GM21529 (cell line): Measurements from ENCODE around the gene REXO1.

Experiments used
- ATAC-seq: cut with Tn5 transposase; IDR thresholded peaks from one replicate; pipeline ENCODE4 v1.9.1; 2021; ENCODE audit not compliant: unreplicated experiment

REXO1 gene

DNA sequence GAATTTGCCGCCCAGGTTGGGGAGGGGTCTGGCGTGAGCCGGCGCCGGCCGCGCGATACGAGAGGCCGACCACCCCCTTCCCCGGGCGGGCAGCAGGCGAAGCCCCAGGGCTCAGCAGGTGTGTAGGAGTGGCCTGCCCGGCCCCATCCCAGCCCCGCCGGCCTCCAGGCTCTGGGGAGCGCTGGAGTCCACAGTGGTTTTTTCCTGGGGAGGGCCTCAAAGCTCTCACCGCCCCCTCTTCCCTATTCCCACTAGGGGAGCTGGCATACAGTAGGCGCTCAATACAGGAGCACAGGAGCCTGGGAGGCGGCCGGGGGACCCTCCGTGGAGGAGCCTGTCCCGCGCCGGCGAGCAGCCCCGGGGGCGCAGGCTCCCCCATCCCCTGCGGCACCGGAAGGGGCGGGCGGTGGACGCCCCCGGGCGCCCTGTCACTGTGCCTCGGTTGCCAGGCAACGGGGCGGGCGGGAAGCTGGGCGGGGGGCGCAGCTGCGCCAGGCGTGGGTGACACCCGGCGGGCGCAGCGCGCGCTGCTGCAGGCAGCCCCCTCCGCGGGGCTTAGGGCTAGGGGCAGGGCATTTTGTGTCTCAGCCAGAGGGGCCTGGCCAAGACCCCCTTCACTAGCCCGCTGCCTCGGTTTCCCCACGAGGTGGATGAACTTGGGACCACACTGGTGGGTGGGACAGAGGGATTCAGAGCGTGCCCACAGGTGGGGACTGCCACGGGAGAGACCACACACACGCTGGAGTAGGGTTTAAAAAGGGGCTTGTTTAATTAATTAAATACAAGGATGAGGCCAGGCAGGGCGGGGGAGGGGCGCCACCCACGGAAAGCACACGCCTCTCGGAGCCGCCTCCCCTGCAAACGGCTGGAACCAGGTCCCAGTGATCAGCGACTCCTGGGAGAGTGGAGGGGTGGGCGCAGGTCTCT lies 3.6 kb upstream of the REXO1 start:
- ATAC-seq, result no peak

DNA sequence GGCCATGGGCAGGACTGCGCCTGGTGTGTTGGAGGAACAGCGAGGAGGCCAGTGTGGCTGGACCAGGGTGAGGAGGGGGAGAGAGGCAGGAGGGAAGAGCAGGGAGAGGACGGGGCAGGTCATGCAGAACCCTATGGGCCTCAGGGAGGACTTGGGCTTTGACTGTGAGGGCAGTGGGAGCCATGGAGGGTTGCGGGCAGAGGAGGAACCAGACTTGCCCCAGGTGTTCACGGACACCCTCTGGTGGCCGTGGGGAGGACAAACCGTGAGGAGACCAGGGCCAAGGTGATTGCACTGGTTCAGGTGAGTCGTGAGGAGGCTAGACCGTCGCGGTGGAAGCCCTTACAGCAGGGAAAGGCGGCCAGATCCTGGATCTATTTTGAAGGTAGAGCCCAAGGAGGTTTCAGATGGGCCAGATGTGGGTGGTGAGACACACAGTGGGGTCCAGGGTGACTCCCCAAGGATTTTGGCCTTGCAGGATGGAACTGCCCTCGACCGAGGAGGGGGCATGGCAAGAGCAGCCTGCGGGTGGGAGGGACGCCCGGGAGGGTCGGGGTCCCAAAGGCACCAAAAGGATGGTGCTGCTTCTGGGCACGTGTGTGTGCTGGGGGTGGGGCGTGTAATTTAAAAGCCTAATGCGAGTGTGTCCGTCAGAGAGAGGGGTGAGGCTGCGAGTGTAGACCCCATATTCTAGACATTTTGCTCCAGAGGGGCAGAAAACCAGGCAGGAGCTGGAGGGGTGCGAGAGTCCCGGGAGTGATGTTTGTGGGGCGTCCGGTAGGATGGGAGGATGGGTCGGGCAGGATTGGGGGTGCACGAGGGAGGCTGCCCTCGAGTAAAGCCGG lies 2.7 kb upstream of the REXO1 start:
- no peak for ATAC-seq

DNA sequence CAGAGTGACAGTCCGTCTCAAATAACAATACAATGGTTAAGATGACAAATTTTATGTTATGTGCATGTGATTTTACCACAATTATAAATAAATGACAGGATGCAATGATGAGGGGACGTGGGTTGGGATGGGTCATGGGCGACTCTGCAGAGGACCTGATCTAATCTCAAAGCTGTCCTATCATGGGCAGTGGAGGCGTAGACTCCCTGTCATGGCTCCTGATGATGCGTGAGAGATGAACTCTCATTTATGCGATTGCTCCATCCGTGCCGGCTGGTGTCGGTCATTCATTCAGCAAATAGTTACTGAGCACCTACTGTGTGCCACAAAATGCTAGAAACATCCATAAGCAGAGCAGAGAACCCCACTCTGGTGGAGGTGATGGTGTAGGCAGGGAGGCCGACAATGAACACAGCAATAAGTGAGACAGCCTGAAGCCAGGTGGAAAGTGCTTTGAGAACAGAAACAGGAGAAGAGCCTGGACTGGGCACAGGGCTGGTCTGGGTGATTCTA lies 1.7 kb upstream of the REXO1 start:
- no peak for ATAC-seq

DNA sequence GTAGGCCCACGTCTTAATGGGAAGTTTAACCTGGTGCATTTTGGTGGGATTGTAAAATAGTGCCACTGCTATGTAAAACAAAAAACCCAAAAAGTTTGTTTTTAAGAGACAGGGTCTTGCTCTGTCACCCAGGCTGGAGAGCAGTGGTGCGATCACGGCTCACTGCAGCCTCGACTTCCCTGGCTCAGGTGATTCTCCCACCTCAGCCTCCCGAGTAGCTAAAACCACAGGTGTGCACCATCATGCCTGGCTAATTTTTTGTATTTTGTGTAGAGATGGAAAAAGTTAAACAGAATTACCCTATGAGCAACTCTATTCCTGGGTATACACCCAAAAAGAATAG lies 820 bp upstream of the REXO1 start:
- ATAC-seq, result no peak

DNA sequence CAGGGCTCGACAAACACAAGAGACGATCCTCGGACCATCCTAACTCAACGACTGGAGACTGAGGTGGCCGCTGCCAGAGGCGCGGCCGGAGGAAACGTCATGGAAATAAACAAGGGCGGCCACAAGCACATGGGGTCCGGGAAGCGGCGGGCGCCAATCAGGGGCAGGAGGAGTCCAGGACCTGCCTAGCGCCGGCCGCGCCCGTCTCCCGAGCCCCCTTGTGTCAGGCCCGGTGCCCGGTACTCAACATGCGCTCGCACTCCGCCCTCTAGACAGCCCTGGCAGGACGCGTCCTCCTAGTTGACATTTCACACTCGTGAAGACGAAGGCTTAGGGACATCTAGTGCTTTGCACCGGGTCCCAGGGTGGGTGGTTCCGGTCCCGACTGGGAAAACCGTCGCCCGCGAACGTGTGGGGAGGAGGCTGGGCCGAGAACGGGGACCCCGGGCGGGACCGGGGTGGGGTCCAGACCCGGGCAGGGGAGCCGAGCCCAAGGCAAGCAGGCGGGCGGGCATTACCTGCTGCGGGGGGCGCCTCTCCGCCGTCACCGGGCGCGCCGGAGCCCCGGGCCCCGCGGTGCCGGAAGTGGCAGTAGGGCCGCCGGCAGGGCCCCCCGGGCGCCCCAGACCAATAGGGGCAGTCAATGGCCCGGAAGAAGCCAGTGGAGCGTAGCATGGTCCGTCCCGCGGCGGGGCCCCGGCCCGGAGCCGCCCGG lies 442 bp downstream of the REXO1 start:
- peak; percentile 16 for ATAC-seq

DNA sequence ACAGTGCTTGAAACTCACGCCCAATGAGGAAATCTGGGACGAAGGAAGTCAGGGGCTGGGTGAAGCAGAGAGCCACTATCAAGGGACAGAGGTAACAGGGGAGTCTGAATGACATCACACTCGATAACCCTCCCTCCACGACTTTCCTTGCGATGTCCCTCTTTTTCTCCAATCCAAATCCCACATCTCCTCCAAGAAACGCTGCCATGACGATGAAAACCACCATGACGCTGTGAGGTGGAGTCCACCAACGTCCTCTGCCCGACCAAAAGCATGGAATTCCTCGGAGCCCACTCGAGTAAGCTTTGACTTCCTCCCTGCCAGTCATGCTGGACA lies 967 bp downstream of the REXO1 start:
- no peak for ATAC-seq

DNA sequence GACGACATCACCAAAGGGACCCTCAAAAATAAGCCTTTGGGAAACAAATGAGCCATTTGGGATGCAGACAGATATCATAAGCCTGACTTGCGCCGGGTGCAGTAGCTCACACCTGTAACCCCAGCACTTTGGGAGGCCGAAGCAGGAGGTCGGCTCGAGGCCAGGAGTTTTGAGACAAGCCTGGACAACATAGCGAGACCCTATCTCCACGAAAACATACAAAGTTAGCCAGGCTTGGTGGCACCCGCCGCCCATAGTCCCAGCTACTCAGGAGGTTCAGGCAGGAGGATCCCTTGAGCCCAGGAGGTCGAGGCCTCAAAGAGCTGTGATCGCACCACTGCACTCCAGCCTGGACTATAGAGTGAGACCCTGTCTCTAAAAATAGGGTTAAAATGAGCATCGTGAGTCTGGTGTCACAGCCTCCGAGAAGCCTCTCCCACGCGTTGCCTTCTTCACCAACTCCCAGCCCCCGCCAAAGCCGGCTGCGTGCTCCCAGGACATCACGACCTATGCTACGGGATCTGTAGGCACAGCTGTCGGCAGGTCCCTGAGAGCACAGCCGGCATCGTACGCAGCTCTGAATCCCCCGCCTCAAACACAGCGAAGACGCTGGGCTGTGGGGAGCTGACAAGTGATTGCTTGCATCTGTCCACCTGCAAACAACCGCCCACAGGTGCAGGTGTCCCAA lies 1.6 kb downstream of the REXO1 start:
- ATAC-seq, result no peak

DNA sequence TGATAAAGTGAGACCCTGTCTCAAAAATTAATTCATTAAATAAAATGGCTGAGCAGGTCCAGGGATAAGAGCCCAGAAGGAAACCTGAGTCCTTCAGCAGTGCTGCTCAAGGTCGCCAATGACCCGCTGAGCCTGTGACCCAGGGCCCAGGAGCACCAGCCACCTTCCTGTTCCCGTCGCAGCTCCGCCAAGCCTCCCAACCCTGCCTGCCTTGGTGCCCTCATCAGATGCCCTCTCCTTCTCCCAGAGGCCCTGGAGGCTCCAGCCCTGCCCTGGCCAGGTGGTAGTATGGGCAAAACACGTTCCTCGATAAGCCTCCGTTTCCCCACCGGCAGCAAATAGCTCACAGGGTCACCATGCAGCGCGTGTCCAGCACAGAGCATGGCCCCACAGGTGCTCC lies 2.6 kb downstream of the REXO1 start:
- ATAC-seq, result no peak

DNA sequence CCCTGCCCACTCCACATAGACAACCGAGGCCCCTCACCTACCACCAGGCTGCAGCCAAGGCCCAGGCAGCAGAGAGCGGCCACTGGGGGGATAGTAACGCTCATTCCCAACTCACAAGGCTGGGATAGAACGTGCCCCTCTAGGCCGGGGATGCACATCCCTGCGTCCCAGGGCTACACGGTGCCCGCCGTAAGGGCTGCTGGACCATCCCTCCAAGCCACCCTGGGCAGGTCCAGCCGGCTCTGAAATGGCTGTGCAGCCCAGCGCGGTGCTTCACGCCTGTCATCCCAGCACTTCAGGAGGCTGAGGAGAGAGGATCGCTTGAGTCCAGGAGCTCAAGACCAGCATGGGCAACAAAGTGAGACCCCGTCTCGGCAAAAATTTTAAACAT lies 3.2 kb downstream of the REXO1 start:
- ATAC-seq, result no peak

DNA sequence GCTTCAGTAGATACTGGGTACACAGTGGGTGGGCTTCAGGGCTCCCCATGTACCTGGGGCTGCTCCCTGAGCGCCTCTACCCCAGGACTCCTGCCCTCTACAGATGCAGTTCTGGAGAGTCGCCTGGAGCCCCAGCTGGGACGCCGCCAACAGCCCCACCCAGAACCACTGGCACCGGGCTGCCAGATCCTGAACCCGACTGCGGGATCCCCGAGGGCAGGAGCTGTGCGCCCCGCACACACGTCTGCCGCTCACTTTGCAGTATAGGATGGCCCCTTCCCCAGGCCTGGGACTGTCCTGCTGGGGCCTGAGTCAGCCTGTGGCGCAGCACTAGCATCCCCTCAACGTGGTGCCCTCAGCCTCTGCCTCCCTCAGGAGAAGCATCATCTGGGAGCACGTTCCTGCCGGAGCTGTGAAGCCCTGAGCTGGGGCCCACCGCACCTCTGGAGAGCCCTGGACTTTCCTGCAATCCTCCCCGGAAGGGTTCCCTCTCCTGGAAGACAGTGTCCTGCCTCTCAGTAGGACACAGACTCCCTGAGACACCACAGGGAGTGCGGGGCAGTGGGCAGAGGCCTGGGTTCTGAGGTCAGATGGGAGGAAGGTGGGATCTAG lies 3.7 kb downstream of the REXO1 start:
- ATAC-seq, result no peak

DNA sequence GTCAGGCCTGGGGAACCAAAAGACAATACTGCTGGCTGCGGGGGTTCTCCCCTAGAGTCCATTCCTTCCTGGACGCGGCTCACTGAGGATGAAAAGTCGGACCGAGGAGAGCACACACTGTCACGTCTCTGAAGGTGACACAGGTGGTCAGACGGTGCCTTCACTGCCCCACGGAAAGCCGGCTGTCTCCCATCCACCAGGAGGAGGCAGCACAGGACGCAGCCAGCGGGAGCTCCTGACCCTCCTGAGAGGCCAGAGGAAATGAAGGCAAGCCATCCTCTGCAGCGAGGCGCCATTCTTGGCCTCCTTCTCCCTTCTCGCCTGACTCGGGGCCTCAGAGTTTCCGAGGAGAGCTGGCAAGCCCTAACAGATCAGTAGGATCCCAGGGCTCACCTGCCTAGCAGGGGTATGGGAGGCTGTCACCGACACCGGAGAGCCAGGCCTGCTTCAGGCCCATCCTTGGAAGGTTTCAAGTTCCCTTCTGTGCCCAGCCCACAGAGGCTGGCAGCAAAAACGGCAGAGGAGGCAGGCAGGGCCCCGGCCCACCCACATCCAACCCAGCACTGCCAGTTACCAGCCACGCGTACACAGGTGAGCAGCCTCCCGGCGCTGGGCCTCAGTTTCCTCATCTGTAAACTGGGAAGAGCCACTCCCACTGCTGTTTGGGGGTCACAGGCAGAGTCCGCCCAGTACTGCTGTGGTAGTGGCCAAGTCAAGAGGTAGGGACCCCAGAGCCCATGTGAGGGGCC lies 4.5 kb downstream of the REXO1 start:
- no peak for ATAC-seq

DNA sequence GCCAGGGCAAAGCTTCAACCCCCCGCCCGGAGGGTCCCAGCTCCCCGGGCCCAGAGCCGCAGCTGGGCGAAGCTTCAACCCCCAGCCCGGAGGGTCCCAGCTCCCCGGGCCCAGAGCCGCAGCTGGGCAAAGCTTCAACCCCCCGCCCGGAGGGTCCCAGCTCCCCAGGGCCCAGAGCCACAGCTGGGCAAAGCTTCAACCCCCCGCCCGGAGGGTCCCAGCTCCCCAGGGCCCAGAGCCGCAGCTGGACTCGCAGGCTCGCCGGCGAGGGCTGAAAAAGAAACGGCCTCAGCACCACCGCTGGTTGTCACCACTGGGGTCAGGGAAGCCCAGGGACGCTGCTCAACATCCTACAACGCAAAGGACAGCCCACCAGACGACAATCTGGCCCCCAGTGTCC lies 5.2 kb downstream of the REXO1 start:
- no peak for ATAC-seq

DNA sequence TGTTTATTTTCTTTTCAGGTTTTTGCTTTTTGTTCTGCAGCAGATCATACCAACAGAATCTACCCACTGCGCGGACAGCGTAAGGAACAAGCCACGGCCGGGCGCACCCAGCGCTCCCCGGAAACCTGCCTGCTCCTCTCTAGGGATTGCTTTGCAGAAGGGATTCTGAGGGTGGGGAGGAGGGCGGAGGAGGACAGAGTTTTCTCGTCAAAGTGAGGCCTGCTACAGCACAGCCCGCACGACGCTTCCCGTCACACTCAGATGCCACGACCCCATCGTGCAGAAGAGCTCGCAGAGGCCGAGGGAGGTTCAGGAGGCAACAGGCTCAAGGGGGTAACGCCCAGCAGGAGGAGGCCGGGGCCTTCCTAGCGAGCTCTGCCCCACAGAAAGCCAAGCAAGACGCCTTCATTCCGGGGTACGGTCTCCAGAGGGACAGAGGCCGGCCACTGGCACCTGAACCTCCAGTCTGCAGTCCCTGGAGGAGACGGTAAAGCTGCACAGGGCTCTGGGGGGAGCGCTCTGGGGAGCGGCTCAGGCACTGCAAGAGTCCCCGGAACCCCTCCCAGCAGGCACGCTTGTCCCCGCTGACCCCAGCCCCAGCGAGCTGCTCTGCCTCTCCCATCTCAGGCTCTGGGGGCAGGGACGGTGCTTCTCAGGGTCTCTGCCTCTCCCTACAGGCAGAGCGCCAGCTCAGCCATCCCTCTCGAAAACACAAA lies 6.9 kb downstream of the REXO1 start:
- ATAC-seq, result no peak

DNA sequence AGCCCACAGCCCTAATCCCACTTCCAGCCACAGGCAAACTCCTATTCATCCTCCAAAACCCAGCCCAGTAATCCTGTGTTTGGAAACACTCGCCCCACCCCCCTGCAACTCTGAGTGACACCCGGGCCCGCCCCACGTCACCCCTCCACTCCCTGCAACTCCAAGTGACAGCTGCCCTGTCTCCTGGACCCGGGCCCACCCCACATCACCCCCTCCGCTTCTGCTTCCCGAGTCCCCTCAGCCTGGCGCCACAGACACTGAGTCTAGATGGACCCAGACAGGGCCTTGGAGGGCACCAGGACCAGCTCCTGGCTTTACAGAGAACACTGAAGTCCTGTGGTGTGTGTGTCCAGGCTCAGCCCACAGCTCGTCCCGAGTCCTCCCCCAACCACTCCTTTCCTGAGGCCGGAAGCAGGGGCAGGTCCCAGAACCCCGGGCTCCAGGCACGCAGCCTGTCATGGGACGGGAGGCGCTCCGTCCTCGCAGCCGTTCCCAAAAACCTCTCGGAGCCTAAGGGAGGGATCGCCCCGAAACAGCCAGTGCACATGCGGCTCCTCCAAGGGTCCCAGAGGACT lies 7.7 kb downstream of the REXO1 start:
- no peak for ATAC-seq

DNA sequence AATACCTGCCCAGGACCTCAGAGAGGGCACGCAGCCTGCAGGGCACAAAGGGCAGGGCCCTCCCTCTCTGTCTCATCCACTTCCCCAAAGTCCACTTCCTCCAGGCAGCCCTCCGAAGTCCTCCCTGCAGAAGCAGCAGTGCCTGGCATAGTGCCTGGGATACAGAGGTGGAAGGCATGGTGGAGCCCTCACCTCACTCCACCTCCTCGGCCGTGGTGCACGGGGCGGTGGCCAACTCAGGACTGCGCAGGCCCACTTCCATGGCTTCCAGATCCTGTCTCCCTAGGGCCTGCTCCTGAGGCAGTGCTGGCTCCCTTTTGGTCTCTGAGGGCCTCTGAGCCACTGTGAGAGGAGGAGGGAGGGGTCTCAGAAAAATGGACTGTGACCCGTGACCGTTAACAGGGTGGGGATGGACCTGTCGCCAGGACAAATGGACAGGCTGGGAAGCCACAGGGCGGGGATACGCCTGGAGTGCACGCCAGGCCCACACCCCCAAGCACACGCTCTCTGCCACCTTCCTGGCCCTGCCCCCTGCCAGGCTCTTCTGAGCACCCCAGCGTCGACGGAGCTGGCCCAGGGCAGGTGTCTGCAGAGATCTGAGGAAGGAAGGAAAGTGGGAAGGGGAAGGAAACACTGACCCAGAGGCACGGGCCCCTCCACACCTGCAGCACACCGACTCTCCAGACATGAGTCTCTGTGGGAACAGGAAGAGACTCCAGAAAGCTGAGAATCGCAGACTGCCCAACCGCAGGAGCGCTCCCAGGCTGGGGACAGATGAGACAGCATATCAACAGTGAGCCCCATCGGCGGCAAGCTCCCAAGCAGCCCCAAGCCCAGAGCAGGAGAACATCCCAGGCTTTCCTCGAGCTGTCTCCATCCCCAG lies 8.4 kb downstream of the REXO1 start:
- ATAC-seq, result no peak

DNA sequence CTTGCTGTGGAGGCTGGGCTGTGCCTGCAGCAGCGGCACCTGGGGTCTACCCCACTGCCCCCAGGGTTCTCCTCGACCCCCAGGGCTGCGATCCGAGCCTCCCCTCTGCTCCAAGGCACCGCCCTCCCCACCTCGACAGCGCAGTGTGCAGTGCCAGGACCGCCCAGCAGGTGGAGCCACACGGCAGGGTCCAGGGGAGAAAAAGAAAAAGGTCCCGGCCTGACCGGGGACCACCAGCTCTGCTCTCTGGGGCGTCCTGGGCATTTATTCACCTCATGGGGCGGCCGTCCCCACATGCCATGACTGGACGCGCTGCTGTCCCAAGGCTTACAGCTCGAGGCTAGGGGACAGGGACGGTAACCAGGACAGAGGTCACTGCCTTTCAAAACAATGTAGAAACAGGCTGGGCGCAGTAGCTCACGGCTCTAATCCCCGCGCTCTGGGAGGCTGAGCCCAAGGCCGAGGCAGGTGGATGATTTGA lies 10.6 kb downstream of the REXO1 start:
- no peak for ATAC-seq

DNA sequence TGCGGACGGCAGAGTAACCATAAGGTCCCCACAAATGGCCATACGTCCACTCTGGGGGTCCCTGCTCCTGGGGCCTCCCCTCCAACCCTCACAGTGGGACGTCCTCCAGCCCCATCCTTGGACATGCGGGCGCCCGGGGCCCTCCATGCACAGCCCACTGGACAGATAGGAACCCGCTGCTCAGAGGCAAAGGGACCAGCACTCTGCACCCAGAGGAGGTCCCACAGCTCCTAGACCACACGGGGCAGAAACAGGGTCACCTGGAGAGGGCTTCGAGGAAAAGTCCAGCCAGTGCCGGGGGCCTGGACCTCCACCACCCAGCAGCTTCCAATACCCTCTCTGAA lies 11.1 kb downstream of the REXO1 start:
- ATAC-seq, result no peak
